ENCODE data around the gene KDM4C.
"Not testable (repeated sequence)": the region's sequence is repeated elsewhere in the genome, so short reads cannot be mapped to it uniquely, and the experiment has no call there.

The KDM4C gene

GRCh38 chr9:6944896-6945295 lies 187.1 kb downstream of the KDM4C start:
- in situ Hi-C loops (cut with MboI; ENCODE audit: low pct_unique_long_range_greater_than_20kb, low sequenced_read_pairs): no loop called here
- no peak for DNase-seq

DNA sequence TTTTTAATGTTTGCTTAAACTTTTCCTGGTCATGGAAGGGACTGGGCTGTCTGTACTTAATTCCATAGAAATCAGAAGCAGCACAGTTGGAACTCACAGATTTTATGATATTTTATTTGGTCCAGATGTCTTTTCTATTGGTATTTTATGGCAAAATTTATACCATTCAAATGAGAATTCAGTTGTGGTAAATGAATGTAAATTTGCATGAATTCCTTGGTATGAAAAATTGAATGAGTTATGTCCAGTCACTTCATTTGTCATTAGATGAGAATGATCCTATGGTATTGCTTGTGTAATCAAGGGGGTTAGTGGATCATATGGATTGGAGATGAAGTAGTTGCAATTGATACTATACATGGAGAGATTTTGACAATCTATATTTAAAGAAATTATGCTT lies 188.0 kb downstream of the KDM4C start:
- in situ Hi-C loops (cut with MboI; ENCODE audit: low pct_unique_long_range_greater_than_20kb, low sequenced_read_pairs): no loop called here
- DNase-seq: no peak

GRCh38 chr9:6946583-6947166 lies 188.9 kb downstream of the KDM4C start:
- in situ Hi-C loops (cut with MboI; ENCODE audit: low pct_unique_long_range_greater_than_20kb, low sequenced_read_pairs): no loop called here
- no peak for DNase-seq

DNA sequence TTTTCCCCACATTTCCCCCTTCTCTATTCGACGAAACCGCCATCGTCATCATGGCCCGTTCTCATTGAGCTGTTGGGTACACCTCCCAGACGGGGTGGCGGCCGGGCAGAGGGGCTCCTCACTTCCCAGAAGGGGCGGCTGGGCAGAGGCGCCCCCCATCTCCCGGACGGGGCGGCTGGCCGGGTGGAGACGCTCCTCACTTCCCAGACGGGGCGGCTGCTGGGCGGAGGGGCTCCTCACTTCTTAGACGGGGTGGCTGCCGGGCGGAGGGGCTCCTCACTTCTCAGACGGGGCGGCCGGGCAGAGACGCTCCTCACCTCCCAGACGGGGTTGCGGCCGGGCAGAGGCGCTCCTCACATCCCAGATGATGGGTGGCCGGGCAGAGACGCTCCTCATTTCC lies 191.1 kb downstream of the KDM4C start:
- DNase-seq; in situ Hi-C loops (cut with MboI; ENCODE audit: low pct_unique_long_range_greater_than_20kb, low sequenced_read_pairs): not testable (repeated sequence)

GRCh38 chr9:6955251-6955921 lies 197.6 kb downstream of the KDM4C start:
- in situ Hi-C loops (cut with MboI; ENCODE audit: low pct_unique_long_range_greater_than_20kb, low sequenced_read_pairs): no loop called here
- DNase-seq: no peak

- DNase-seq: no peak
- in situ Hi-C loops (cut with MboI; ENCODE audit: low pct_unique_long_range_greater_than_20kb, low sequenced_read_pairs): no loop called here
These were observed 199.1 kb downstream of the KDM4C start for GRCh38 chr9:6956879-6957278.

DNA sequence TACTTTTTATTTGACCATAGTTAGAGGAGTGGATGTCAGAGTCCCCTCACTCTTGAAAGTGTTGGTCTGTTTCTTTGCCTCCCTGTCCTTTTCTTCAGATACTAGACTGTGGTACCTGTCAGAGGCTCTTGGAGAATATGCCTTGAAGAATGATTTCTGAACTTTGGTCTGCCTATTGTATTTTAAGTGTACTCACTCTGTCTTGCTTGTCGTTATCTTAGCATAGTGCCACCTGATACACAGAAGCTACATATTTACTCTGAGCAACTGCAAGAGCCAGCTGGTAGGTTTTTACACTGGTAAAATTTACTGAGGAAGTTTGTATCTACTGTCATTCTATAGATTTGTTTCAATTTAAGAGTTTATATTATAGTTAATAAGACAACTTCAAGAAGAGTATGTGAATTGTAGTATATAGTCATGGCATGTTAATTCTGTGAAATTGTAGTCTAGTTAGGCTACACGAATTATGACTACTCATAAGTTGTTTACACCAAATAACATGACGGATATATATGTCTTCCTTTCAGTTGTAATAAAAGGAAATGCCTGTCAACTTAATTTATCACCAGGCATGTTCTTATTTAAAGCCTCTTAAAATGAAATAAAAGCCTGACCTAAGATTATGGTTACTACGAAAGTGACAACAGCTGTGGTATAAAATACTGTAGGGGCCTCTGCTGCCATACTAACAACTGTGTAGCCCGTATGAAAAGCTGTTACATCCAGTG lies 201.7 kb downstream of the KDM4C start:
- in situ Hi-C loops (cut with MboI; ENCODE audit: low pct_unique_long_range_greater_than_20kb, low sequenced_read_pairs): no loop called here
- no peak for DNase-seq

- in situ Hi-C loops (cut with MboI; ENCODE audit: low pct_unique_long_range_greater_than_20kb, low sequenced_read_pairs): no loop called here
- DNase-seq: no peak
These were observed 203.0 kb downstream of the KDM4C start for GRCh38 chr9:6960777-6961176.

DNA sequence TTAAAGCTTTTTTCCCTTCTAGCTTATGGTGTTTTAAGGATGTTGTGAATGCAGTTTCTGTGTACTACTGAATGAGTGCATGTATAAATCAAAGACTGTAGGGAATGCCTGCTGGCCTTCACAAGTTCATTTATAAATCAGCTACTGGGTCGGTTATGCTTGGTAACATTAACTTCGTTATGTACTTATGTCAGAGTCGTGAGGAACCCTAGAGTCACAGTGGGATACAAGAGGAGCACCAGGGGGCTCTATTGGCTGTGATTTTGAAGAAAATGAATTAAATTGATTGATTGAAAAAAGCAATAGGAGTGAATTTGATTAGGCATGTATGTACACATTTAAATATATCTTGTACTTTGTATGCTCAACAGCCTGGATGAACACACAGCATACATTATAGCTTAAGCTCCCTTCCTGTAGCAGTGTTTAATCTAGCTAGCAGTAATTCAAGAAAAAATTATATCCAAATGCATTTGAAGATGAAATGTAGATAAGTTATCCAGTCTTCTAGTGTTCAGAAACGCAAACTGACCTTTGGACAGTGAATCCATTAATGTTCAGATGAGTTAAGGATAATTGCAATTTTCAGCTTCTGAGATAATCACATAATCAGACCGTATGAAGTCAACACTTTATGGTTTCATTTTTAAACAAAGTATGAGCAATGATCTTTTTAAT lies 204.2 kb downstream of the KDM4C start:
- in situ Hi-C loops (cut with MboI; ENCODE audit: low pct_unique_long_range_greater_than_20kb, low sequenced_read_pairs): no loop called here
- DNase-seq: no peak

DNA sequence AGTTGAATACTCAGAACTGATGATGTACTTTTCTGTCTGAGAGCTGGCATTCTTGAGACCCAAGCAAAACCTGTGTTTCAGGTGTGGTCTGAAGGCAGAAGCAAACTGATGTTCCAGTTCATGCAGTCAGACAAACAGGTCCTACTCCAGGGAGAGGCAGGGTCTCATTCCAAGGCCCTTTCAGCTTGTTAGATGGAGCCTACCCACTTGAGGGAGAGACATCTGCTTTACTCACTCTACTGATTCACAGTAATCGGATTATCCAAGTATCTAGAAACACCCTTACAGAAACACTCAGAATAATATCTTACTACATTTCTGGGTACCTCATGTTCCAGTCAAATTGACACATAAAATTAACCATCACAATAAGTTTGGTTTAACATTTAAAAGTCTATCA lies 207.8 kb downstream of the KDM4C start:
- DNase-seq: no peak
- in situ Hi-C loops (cut with MboI; ENCODE audit: low pct_unique_long_range_greater_than_20kb, low sequenced_read_pairs): no loop called here

DNA sequence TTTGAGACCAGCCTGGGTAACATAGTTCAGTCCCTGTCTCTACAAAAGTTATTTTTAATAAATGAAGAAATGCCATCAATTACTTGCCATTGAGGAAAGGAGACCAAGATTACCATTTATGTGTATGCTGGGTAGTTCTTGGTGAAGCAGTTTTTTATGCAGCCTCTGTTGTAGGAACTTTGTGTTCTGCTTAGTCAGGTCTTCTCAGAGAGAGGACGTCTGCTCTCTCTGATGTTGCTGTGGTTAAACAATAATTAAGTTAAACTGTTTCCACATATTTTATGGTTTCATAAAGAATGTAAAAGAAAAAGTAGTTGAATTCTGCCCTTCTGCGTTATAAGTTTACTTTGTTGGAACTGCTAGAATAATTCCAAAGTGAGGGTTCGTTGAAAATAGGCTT lies 210.5 kb downstream of the KDM4C start:
- no peak for DNase-seq
- in situ Hi-C loops (cut with MboI; ENCODE audit: low pct_unique_long_range_greater_than_20kb, low sequenced_read_pairs): no loop called here

DNA sequence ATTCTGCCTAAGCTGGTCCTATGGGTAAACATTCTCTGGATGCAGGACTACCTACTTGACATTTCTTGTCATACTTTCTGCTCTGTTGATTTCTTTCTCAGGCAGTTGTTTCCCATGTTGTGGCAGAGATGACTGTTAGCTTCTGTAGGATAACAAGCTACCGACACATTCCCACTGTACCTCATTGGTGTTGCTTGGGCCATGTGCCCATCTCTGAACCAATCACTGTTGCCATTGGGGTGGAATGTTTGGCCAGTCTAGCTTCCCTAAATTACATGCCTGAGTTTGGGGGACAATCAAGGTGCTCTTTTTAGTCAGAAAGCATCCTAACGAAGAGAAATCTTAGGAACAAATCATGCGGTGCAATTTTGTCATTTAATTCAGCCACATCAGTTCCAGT lies 212.0 kb downstream of the KDM4C start:
- in situ Hi-C loops (cut with MboI; ENCODE audit: low pct_unique_long_range_greater_than_20kb, low sequenced_read_pairs): no loop called here
- DNase-seq: no peak

- in situ Hi-C loops (cut with MboI; ENCODE audit: low pct_unique_long_range_greater_than_20kb, low sequenced_read_pairs): no loop called here
- DNase-seq: no peak
These were observed 215.3 kb downstream of the KDM4C start for GRCh38 chr9:6973089-6973488.

DNA sequence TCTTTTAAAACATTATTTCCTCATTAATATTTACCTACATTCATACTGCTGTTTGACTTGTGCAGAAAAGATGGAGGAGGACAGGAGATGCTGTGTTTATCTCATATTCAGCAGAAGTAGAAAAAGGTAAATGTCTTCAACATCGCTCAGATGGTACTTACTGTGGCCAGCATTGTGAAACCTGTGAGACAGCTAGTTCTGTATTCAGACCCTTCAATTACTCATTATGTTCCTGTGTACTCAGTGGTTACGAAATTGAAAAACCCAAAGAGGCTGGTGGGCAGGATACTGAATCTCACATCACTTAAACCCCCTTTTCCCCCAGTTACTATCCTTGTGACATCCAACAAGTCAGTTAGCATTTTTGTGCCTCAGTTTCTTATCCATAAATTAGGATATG lies 216.0 kb downstream of the KDM4C start:
- no peak for DNase-seq
- in situ Hi-C loops (cut with MboI; ENCODE audit: low pct_unique_long_range_greater_than_20kb, low sequenced_read_pairs): no loop called here

DNA sequence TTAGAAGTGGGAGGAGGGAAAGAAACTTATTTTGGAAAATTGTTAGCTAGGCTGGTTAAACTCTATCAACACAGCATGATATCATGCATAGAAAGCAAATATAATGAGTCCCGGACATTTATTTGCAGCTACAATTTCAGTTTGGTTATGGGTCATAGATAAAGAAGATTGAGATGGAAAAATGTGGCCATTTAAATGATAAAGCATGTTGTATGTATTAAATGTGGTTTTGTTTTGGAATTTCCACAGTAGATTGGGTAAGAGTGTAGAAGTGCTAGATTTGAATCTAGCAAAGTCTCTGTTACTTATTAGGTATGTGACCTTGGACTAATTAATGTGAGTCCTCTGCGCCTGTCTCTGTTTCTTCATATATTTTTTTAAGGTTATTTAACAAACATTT lies 217.4 kb downstream of the KDM4C start:
- DNase-seq: no peak
- in situ Hi-C loops (cut with MboI; ENCODE audit: low pct_unique_long_range_greater_than_20kb, low sequenced_read_pairs): no loop called here

DNA sequence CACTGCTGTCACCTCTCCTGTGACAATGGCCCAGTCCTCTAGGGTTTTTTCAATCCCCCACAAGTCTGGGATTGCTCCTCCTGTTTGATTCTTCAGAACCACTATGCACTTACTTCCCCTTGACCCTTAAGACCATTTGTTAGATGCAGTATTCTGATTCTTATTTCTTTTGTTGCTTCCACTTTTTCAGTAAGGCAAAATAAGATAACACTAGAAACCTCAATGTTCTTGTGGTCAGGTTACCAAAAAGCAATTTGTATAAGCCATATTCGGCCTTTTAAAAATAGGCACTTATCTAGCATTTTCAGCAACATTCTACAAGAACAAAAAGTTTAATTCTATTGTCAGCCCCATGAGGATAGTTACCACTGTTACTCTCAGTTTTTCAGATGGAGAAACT lies 220.0 kb downstream of the KDM4C start:
- DNase-seq: no peak
- in situ Hi-C loops (cut with MboI; ENCODE audit: low pct_unique_long_range_greater_than_20kb, low sequenced_read_pairs): no loop called here

- in situ Hi-C loops (cut with MboI; ENCODE audit: low pct_unique_long_range_greater_than_20kb, low sequenced_read_pairs): no loop called here
These were observed 220.8 kb downstream of the KDM4C start for GRCh38 chr9:6978591-6978990.

DNA sequence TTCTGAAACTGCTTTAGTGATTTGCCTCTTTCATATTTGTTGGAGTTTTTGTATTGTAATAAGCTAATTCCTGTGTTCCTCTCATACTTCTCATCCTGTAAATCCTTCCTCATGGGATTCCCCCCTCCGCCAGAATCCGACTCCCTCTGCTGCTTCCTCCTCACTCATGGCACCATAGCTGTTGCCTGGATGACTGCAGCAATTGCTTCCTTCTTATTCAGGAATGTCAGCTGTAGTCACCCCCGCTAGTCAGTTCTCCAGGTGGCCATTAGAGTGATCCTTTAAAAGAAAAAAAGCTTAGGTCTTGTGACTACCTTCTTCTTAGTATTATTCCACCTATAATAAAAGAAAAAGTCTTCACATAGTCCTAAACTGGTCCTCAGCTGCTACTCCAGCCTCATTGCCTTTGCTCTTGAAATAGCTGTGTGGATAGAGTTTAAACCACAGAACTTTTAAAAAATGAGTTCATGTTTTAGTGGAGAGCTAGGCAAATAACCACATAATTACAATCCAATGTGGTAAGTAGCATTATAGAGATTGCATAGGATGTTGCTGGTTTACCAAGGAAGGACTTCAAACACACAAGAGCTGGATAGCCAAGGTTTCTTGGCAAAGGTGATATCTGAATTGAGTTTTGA lies 227.3 kb downstream of the KDM4C start:
- DNase-seq: no peak
- in situ Hi-C loops (cut with MboI; ENCODE audit: low pct_unique_long_range_greater_than_20kb, low sequenced_read_pairs): no loop called here

More at GRCh38 chr9:6978591-6978990, 220.8 kb downstream of the KDM4C start:
- DNase-seq: no peak

DNA sequence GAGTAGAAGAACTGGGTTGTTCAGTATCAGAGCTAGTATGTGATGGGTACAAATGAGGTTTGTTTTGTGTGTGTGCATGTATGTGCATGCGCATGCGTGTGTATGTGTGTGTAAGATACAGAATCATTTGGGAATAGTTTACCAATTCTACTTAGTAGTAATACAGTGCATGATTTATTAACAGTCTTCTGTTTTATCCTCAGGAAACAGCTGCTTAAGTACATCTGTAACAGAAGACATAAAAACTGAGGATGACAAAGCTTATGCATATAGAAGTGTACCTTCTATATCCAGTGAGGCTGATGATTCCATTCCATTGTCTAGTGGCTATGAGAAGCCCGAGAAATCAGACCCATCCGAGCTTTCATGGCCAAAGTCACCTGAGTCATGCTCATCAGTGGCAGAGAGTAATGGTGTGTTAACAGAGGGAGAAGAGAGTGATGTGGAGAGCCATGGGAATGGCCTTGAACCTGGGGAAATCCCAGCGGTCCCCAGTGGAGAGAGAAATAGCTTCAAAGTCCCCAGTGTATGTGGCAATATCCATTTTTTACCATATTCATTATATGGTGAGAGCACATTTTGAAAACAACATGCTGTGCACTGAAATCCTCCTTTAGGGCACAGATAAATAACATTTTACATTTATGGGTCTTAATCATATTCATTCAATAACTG lies 228.5 kb downstream of the KDM4C start:
- DNase-seq: no peak
- in situ Hi-C loops (cut with MboI; ENCODE audit: low pct_unique_long_range_greater_than_20kb, low sequenced_read_pairs): no loop called here
